ENCODE results near the gene ULK4.
A peak's percentile ranks its signal among the peaks of the same experiment; 100 is the strongest.

Gene ULK4

DNA sequence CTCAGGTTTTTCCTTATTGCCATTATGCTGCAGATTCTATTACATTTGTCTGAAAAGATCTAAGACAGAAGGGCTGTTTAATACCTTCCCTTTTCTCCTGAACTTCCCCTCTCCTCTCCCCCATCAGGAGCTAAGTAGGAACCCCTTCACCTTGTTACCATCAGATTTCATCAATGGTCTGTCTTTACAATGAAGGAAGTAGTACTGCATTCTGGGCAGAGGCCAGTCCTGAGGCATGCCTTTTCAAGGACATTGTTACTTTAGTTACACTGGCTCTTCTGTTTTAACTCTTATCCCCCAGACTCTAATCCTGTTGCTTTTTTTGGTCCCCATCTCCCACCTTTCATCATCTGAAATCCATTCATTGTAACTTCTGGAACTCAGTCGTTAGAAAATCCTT is 754.5 kb downstream of the ULK4 start:
- DNase-seq (ENCODE audit: extremely low spot score) = no peak
- ChIA-PET POLR2A (interaction anchor here (2.6 kb wide), 1 partner anchor 8 kb away, joined by 12 read pairs; the partner anchor contains the start of gene CTNNB1), CTCF (no interaction called here)
- TF ChIP-seq NFRKB (IDR thresholded peaks at IDR 0.05) (no peak), LEF1 (IDR thresholded peaks at IDR 0.05; ENCODE audit: borderline replicate concordance) (no peak), L3MBTL2 (conservative IDR thresholded peaks at IDR 0.05) (no peak), FOXA1 (IDR thresholded peaks at IDR 0.05) (no peak), HDGF (IDR thresholded peaks at IDR 0.05; ENCODE audit: borderline replicate concordance) (no peak), CTBP1 (IDR thresholded peaks at IDR 0.05; ENCODE audit: borderline replicate concordance) (no peak), FOXK2 (IDR thresholded peaks at IDR 0.05) (no peak), BHLHE40 (IDR thresholded peaks at IDR 0.05; ENCODE audit: borderline replicate concordance) (no peak), SUZ12 (IDR thresholded peaks at IDR 0.05) (no peak), ZNF384 (IDR thresholded peaks at IDR 0.05) (no peak), SP1 (IDR thresholded peaks at IDR 0.05) (no peak), TARDBP (IDR thresholded peaks at IDR 0.05) (no peak), ARNT (IDR thresholded peaks at IDR 0.05) (no peak), ELF4 (IDR thresholded peaks at IDR 0.05) (no peak)
- TF ChIP-seq, protein P1, sequence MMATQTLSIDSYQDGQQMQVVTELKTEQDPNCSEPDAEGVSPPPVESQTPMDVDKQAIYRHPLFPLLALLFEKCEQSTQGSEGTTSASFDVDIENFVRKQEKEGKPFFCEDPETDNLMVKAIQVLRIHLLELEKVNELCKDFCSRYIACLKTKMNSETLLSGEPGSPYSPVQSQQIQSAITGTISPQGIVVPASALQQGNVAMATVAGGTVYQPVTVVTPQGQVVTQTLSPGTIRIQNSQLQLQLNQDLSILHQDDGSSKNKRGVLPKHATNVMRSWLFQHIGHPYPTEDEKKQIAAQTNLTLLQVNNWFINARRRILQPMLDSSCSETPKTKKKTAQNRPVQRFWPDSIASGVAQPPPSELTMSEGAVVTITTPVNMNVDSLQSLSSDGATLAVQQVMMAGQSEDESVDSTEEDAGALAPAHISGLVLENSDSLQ (IDR thresholded peaks at IDR 0.05) = no peak

DNA sequence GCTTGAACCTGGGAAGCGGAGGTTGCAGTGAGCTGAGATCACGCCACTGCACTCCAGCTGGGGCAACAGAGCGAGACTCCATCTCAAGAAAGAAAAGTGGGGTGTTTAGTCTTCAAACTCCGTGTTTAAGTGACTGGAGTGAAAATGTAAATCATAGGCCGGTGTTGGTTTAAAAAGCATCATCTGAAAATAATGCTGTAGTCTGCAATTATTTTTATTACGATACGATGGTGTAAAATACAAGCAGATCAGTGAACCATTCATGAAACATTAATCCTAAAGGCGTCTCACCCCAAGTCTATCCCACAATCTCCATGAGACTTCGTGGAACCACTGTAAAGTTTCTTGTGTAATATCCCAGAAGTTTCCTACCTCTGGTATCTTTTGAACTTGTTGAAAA is 756.3 kb downstream of the ULK4 start:
- POLR2A ChIA-PET = no interaction called here

DNA sequence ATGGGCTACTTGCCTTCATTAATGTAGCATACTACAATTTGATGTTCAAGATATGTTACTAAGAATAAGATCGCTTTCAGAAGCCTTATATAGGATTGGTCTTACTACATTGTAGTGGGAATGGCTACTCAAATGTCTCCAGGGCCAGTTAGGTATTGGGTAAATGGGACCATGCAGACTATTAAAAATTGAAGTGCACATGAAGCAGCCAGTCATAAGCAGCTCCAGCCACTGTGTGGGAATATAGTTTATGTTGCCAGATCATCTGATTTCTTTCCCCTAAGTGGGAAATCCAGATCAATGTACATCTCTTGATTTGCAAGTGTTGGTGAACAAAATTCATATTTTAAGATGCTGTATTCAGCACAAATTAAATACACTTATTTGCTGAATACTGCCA is 757.5 kb downstream of the ULK4 start:
- ChIA-PET POLR2A (no interaction called here), CTCF (no interaction called here)
- DNase-seq (ENCODE audit: extremely low spot score) = no peak
- TF ChIP-seq NFRKB (IDR thresholded peaks at IDR 0.05) (no peak), ARNT (IDR thresholded peaks at IDR 0.05) (no peak), CTBP1 (IDR thresholded peaks at IDR 0.05; ENCODE audit: borderline replicate concordance) (no peak), FOXK2 (IDR thresholded peaks at IDR 0.05) (no peak), HDGF (IDR thresholded peaks at IDR 0.05; ENCODE audit: borderline replicate concordance) (no peak), TARDBP (IDR thresholded peaks at IDR 0.05) (no peak), ELF4 (IDR thresholded peaks at IDR 0.05) (no peak), FOXM1 (IDR thresholded peaks at IDR 0.05; ENCODE audit: borderline replicate concordance) (no peak), SUZ12 (IDR thresholded peaks at IDR 0.05) (no peak), L3MBTL2 (conservative IDR thresholded peaks at IDR 0.05) (no peak), LEF1 (IDR thresholded peaks at IDR 0.05; ENCODE audit: borderline replicate concordance) (no peak), BHLHE40 (IDR thresholded peaks at IDR 0.05; ENCODE audit: borderline replicate concordance) (no peak)
- TF ChIP-seq, protein P1 (IDR thresholded peaks at IDR 0.05) = no peak

More for the DNA sequence above, 756.3 kb downstream of the ULK4 start:
- no peak for DNase-seq (ENCODE audit: extremely low spot score)
- TF ChIP-seq LEF1 (IDR thresholded peaks at IDR 0.05; ENCODE audit: borderline replicate concordance) (no peak), SP1 (IDR thresholded peaks at IDR 0.05) (no peak), HDGF (IDR thresholded peaks at IDR 0.05; ENCODE audit: borderline replicate concordance) (no peak), L3MBTL2 (conservative IDR thresholded peaks at IDR 0.05) (no peak), FOXM1 (IDR thresholded peaks at IDR 0.05; ENCODE audit: borderline replicate concordance) (no peak), TARDBP (IDR thresholded peaks at IDR 0.05) (no peak), ARNT (IDR thresholded peaks at IDR 0.05) (no peak), CTBP1 (IDR thresholded peaks at IDR 0.05; ENCODE audit: borderline replicate concordance) (no peak), ELF4 (IDR thresholded peaks at IDR 0.05) (no peak), NFRKB (IDR thresholded peaks at IDR 0.05) (no peak), SUZ12 (IDR thresholded peaks at IDR 0.05) (no peak), ZNF384 (IDR thresholded peaks at IDR 0.05) (no peak), FOXK2 (IDR thresholded peaks at IDR 0.05) (no peak), BHLHE40 (IDR thresholded peaks at IDR 0.05; ENCODE audit: borderline replicate concordance) (no peak), FOXA1 (IDR thresholded peaks at IDR 0.05) (no peak)
- TF ChIP-seq, protein P1 (IDR thresholded peaks at IDR 0.05) = no peak
- CTCF ChIA-PET = no interaction called here

DNA sequence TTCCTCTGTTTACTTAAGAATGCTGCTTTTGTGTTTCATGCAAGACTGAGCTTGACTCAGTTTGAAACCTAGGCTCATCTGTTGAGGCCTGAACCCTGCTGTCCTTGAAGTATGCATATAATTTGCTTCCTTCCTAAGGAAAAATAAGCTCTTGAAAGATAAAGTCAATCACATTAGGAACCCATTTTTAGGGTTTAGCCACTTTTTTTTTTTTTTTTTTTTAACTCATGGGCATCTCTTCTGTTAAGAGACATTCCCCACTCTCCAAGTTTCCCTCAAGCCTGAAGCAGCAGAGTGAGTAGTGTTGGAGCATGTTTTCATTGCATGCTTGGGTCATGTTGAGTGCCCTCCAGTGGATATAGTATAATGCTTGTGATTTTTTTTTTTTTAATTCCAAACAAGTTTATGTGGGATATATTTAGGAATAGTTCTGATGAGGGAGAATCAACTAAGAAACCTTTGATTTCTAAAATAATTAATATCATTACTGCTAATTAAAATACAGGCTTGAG is 759.0 kb downstream of the ULK4 start:
- POLR2A ChIA-PET = no interaction called here

More for the DNA sequence above, 759.0 kb downstream of the ULK4 start:
- TF ChIP-seq, protein P1 (IDR thresholded peaks at IDR 0.05) = no peak
- no peak for TF ChIP-seq ELF4 (IDR thresholded peaks at IDR 0.05)
- no peak for TF ChIP-seq SP1 (IDR thresholded peaks at IDR 0.05)
- no peak for TF ChIP-seq FOXA1 (IDR thresholded peaks at IDR 0.05)
- TF ChIP-seq FOXK2 (IDR thresholded peaks at IDR 0.05) = 0 out of 2 replicates have a peak, but pooled peaks have one; percentile 26
- TF ChIP-seq BHLHE40 (IDR thresholded peaks at IDR 0.05; ENCODE audit: borderline replicate concordance) = no peak
- TF ChIP-seq FOXM1 (IDR thresholded peaks at IDR 0.05; ENCODE audit: borderline replicate concordance) = no peak
- no peak for TF ChIP-seq L3MBTL2 (conservative IDR thresholded peaks at IDR 0.05)
- no peak for TF ChIP-seq HDGF (IDR thresholded peaks at IDR 0.05; ENCODE audit: borderline replicate concordance)
- TF ChIP-seq ARNT (IDR thresholded peaks at IDR 0.05) = no peak
- no peak for TF ChIP-seq LEF1 (IDR thresholded peaks at IDR 0.05; ENCODE audit: borderline replicate concordance)
- TF ChIP-seq ZNF384 (IDR thresholded peaks at IDR 0.05) = peak; percentile 95
- TF ChIP-seq CTBP1 (IDR thresholded peaks at IDR 0.05; ENCODE audit: borderline replicate concordance) = no peak
- TF ChIP-seq TARDBP (IDR thresholded peaks at IDR 0.05) = no peak
- CTCF ChIA-PET = interaction anchor here (0.6 kb wide), 1 partner anchor 43 kb away, joined by 6 read pairs; no protein-coding TSS in a partner anchor
- peak; percentile 26 for DNase-seq (ENCODE audit: extremely low spot score)
